ENCODE results near the gene CAPN14.

DNA sequence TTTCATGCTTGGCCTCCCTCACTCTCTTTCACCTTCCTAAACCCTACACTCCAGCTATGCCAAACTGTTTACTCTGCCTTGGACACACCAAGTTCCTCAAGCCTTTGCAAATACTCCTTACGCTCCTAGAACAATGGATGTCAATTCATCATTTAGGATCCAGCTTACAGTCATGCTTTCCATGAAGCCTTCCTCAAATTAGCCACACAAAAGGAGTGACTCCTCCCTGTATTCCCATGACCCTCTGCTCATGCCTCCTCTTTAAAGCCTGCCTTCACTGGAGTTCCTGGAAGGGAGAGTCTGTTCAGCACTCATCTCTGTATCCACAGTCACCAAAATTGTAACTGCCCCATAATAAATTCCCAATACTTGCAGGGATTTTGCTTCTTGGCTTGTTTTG lies 15.9 kb upstream of the CAPN14 start:
- TF ChIP-seq, protein P1, sequence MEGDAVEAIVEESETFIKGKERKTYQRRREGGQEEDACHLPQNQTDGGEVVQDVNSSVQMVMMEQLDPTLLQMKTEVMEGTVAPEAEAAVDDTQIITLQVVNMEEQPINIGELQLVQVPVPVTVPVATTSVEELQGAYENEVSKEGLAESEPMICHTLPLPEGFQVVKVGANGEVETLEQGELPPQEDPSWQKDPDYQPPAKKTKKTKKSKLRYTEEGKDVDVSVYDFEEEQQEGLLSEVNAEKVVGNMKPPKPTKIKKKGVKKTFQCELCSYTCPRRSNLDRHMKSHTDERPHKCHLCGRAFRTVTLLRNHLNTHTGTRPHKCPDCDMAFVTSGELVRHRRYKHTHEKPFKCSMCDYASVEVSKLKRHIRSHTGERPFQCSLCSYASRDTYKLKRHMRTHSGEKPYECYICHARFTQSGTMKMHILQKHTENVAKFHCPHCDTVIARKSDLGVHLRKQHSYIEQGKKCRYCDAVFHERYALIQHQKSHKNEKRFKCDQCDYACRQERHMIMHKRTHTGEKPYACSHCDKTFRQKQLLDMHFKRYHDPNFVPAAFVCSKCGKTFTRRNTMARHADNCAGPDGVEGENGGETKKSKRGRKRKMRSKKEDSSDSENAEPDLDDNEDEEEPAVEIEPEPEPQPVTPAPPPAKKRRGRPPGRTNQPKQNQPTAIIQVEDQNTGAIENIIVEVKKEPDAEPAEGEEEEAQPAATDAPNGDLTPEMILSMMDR (IDR thresholded peaks at IDR 0.05 in 4 of 5, conservative IDR thresholded peaks at IDR 0.05 in 1 of 5), result no peak
- no peak for TF ChIP-seq POLR2A (IDR thresholded peaks at IDR 0.05)

Measured in gastrocnemius medialis (tissue), 4 donors.